IMR-90 (cell line): ENCODE data around the gene RIN1. TPM values are rescaled to one million over a fixed set of nuclear protein-coding genes. Genes with fewer than 3 reads are reported as not detected.

Experiments used
- ATAC-seq: fragments of 200-7000 bp; cut with Tn5 transposase; 2 replicates; pipeline ENCODE4 v1.9.1; 2020; ENCODE audit warnings: low read depth, mild to moderate bottlenecking, moderate library complexity
- BruUV-seq: library from RNA; stranded (reverse); fragments of 400-500 nt; replicated peaks from 2 replicates; lab custom pipeline; 2021; lab: Mats Ljungman, UMichigan
- CTCF ChIA-PET: fragments of 300-600 bp; formaldehyde crosslinking; extraction: SDS; loops from one replicate; lab custom pipeline; 2021; ENCODE audit warnings: antibody characterized with exemption; lab: Yijun Ruan, JAX
- POLR2A ChIA-PET: fragments of 300-600 bp; sonication (Branson Sonifier 250); formaldehyde crosslinking; loops from one replicate; lab custom pipeline; 2022; ENCODE audit warnings: antibody characterized with exemption; ENCODE audit not compliant: unreplicated experiment; lab: Charles Lee
- DNase-seq: peaks from one replicate; pipeline ENCODE4 v3.0.0; 2013
- H2AFZ ChIP-seq: replicated peaks from 2 replicates; pipeline ENCODE3; 2013; ENCODE audit warnings: low read length, mild to moderate bottlenecking; ENCODE audit not compliant: poor library complexity
- H2AK5ac ChIP-seq: 2 replicates; pipeline ENCODE4 v1.6.1; 2013; ENCODE audit warnings: low read depth, low read length, inconsistent platforms
- H2AK9ac ChIP-seq: replicated peaks from 2 replicates; pipeline ENCODE3; 2013; ENCODE audit warnings: mild to moderate bottlenecking, low read depth, low read length, moderate library complexity; ENCODE audit not compliant: poor library complexity
- H2BK120ac ChIP-seq: 2 replicates; pipeline ENCODE4 v1.6.1; 2013; ENCODE audit warnings: low read depth, low read length, inconsistent platforms
- H2BK15ac ChIP-seq: 3 replicates; pipeline ENCODE4 v1.6.1; 2013; ENCODE audit warnings: low read depth, low read length, inconsistent platforms
- H2BK20ac ChIP-seq: 2 replicates; pipeline ENCODE4 v1.6.1; 2013; ENCODE audit warnings: low read depth, mild to moderate bottlenecking, inconsistent platforms, low read length, moderate library complexity
- H2BK5ac ChIP-seq: 2 replicates; pipeline ENCODE4 v1.6.1; 2013; ENCODE audit warnings: mild to moderate bottlenecking, low read depth, low read length, inconsistent platforms; ENCODE audit not compliant: poor library complexity, severe bottlenecking
- H3K14ac ChIP-seq: replicated peaks from 2 replicates; pipeline ENCODE4 v1.6.1; 2013; ENCODE audit warnings: low read depth, low read length, inconsistent platforms
- H3K18ac ChIP-seq: 2 replicates; pipeline ENCODE4 v1.6.1; 2013; ENCODE audit warnings: low read depth, low read length, control low read depth
- H3K23ac ChIP-seq: 2 replicates; pipeline ENCODE4 v1.6.1; 2013; ENCODE audit warnings: low read depth, low read length, inconsistent platforms
- H3K27ac ChIP-seq: 2 replicates; pipeline ENCODE4 v1.5.1; 2013; ENCODE audit warnings: mild to moderate bottlenecking, control low read depth, low read length; ENCODE audit not compliant: insufficient read depth
- H3K27me3 ChIP-seq: 2 replicates; pipeline ENCODE4 v1.6.1; 2013; ENCODE audit warnings: low read length; ENCODE audit not compliant: control insufficient read depth, insufficient read depth
- H3K36me3 ChIP-seq: 2 replicates; pipeline ENCODE4 v1.6.1; 2013; ENCODE audit warnings: low read length, mixed read lengths; ENCODE audit not compliant: control insufficient read depth, insufficient read depth
- H3K4ac ChIP-seq: 2 replicates; pipeline ENCODE4 v1.6.1; 2013; ENCODE audit warnings: low read depth, low read length, inconsistent platforms
- H3K4me1 ChIP-seq: 2 replicates; pipeline ENCODE4 v1.6.1; 2013; ENCODE audit warnings: low read length, mixed read lengths; ENCODE audit not compliant: control insufficient read depth, insufficient read depth
- H3K4me2 ChIP-seq: 2 replicates; pipeline ENCODE4 v1.6.1; 2013; ENCODE audit warnings: low read depth, mild to moderate bottlenecking, control low read depth, low read length, moderate library complexity
- H3K4me3 ChIP-seq: 2 replicates; pipeline ENCODE4 v1.5.1; 2013; ENCODE audit warnings: low read depth, mild to moderate bottlenecking, control low read depth, low read length, moderate library complexity; ENCODE audit not compliant: insufficient read depth
- H3K56ac ChIP-seq: 2 replicates; pipeline ENCODE4 v1.6.1; 2013; ENCODE audit warnings: low read length, inconsistent platforms; ENCODE audit not compliant: insufficient read depth; ENCODE audit errors: extremely low read depth
- H3K79me1 ChIP-seq, 2 experiments: 2 replicates each; pipeline ENCODE4 v1.6.1; 2013; ENCODE audit warnings: low read length in 2 of 2, inconsistent platforms in 1 of 2, low read depth in 1 of 2
- H3K9ac ChIP-seq: 2 replicates; pipeline ENCODE4 v1.6.1; 2013; ENCODE audit warnings: low read depth, low read length, control low read depth
- H3K9me1 ChIP-seq: 2 replicates; pipeline ENCODE4 v1.6.1; 2013; ENCODE audit warnings: low read length, inconsistent platforms; ENCODE audit not compliant: insufficient read depth
- H3K9me3 ChIP-seq: 2 replicates; pipeline ENCODE4 v1.6.1; 2013; ENCODE audit warnings: low read length; ENCODE audit not compliant: control insufficient read depth, insufficient read depth
- H4K20me1 ChIP-seq: 2 replicates; pipeline ENCODE4 v1.6.1; 2013; ENCODE audit warnings: low read length, inconsistent platforms; ENCODE audit not compliant: insufficient read depth
- H4K5ac ChIP-seq: 2 replicates; pipeline ENCODE4 v1.6.1; 2013; ENCODE audit warnings: mild to moderate bottlenecking, low read depth, low read length, control low read depth
- H4K8ac ChIP-seq, 2 experiments: 2 replicates each; pipeline ENCODE4 v1.6.1; 2013; ENCODE audit warnings: low read depth in 2 of 2, low read length in 2 of 2, control low read depth in 1 of 2, inconsistent platforms in 1 of 2
- H4K91ac ChIP-seq: 2 replicates; pipeline ENCODE4 v1.6.1; 2013; ENCODE audit warnings: low read depth, low read length, inconsistent platforms; ENCODE audit not compliant: insufficient read depth
- MAZ ChIP-seq: IDR thresholded peaks from 2 replicates; pipeline ENCODE4 v1.6.1; 2012; ENCODE audit warnings: low read depth, mild to moderate bottlenecking, low read length, improper control_type of control experiment, moderate library complexity, borderline replicate concordance
- RFX5 ChIP-seq: IDR thresholded peaks from 2 replicates; pipeline ENCODE4 v1.8.0; 2012; ENCODE audit warnings: low read depth, mild to moderate bottlenecking, low read length, moderate library complexity
- SMC3 ChIP-seq: fragments of 150-350 bp; IDR thresholded peaks from 2 replicates; pipeline ENCODE4 v1.6.1; 2016; ENCODE audit warnings: low read depth, mild to moderate bottlenecking, antibody characterized with exemption, low read length, moderate library complexity
- WGBS, 2 experiments: methylation state at CpG; one replicate each; pipeline versions ENCODE4 v1.1.5 to v1.1.7; 2013; ENCODE audit warnings: missing lambda C conversion rate in 2 of 2; ENCODE audit not compliant: insufficient read length in 1 of 2; ENCODE audit errors: extremely low coverage in 2 of 2; 5-methylcytosine and 5-hydroxymethylcytosine counted together
- dilution Hi-C: fragments of 300-500 bp; cut with HindIII; formaldehyde crosslinking; loops from one replicate; pipeline ENCODE4 v1.14.3; 2018; ENCODE audit warnings: low sequenced_read_pairs; ENCODE audit not compliant: unreplicated experiment
- in situ Hi-C: fragments of 300-500 bp; cut with MboI; formaldehyde crosslinking; loops from 3 replicates; pipeline ENCODE4 v1.14.3; 2019; ENCODE audit warnings: low sequenced_read_pairs, inconsistent platforms, mixed read lengths
- intact Hi-C: fragments of 100-400 bp; cut with micrococcal nuclease; formaldehyde crosslinking; loops from 2 replicates; pipeline ENCODE4 v1.10.0; 2022
- polyA plus RNA-seq, 3 experiments: library from polyadenylated mRNA; depleted of rRNA; stranded (reverse); fragments of >200 nt; gene quantifications; 2 replicates each; pipeline ENCODE4 v1.2.3, GENCODE V29; 2012; ENCODE audit warnings: low replicate concordance in 1 of 3
- total RNA-seq: library from RNA; depleted of rRNA; stranded (reverse); fragments of >200 nt; gene quantifications from 2 replicates; pipeline ENCODE4 v1.2.3, GENCODE V29; 2012

RIN1 gene
- total and polyA plus RNA-seq, 2 of the 4 experiments (the other 2 are of a cell fraction), result 9.9 to 20.8 TPM

DNA sequence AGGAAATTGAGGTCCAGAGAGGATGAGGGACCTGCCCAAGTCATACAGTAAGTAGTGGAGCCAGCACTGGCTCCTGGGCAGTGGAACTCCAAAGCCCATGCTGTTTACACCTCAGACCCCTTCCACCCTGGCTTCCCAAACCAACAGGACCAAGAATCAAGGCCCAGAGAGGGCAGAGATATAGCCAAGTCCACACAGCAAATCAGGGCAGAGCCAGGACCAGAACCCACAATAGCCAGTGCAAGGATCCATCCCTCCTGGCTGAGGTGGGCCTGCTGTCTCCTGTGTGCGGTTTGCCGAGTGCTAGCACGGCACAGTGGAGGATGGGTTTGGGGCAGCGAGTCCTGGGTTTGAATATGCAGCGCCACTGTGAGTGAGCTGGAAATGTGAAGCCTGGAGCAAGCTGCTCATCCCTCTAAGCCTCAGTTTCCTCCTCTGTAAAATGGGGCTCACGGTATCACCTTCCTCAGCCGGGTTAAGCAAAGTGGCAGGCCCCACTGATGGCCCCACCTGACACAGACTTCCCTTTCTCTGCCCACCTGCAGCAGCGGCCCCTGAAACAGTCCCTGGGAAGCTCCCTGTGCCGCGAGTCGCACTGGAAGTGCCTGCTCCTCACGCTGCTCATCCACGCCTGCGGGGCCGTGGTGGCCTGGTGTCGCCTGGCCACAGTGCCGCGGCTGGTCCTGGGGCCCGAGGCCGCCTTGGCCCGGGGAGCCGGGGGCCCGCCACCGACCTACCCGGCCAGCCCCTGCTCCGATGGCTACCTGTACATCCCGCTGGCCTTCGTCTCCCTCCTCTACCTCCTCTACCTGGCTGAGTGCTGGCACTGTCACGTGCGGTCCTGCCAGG, 42.2 kb downstream of the RIN1 start:
- Histone ChIP-seq H3K9me3 (no peaks in the 10 kb centered on the region), H3K23ac (no peak overlapping the region), H4K91ac (no peak overlapping the region), H3K18ac (no peak overlapping the region), H2BK20ac (no peak overlapping the region), H3K27me3 (peaks cover 53% of the 10 kb centered on the region), H3K4me3 (no peak overlapping the region), H3K4me2 (no peak overlapping the region), H3K27ac (no peak overlapping the region), H3K79me1 (no peaks in the 10 kb centered on the region), H4K8ac (no peak overlapping the region), H2BK5ac (no peak overlapping the region), H4K5ac (no peak overlapping the region), H2AK5ac (no peak overlapping the region), H3K36me3 (no peaks in the 10 kb centered on the region), H3K56ac (no peak overlapping the region), H2BK120ac (no peak overlapping the region), H2AK9ac (no peak overlapping the region), H3K9ac (no peak overlapping the region), H3K9me1 (peaks cover 7% of the 10 kb centered on the region; the same call in 1 of the 2 replicates), H3K4me1 (peaks cover 4% of the 10 kb centered on the region; the same call in 1 of the 2 replicates), H3K4ac (no peak overlapping the region), H4K20me1 (no peaks in the 10 kb centered on the region), H2BK15ac (no peak overlapping the region), H2AFZ (no peak overlapping the region), H3K14ac (no peak overlapping the region)
- WGBS, 2 experiments, result 82% methylated on average over 12 of the region's 30 CpGs; no CpG with 5 or more reads in 1 of the 2 experiments
- CTCF ChIA-PET, result no interaction called here
- dilution Hi-C loops, result no loop called here
- TF ChIP-seq SMC3 (no peak), MAZ (no peak), RFX5 (no peak)
- intact Hi-C loops, result no loop called here
- in situ Hi-C loops, result no loop called here
- POLR2A ChIA-PET, result no interaction called here
- no TSS peak for BruUV-seq
- DNase-seq (no peak), ATAC-seq (no peak)
